Left kidney (tissue), 2 donors: ENCODE measurements around the gene NECAB2. TPM values are rescaled to one million over a fixed set of nuclear protein-coding genes. Genes with fewer than 3 reads are reported as not detected.

Experiments used
- DNase-seq: peaks from one replicate; pipeline ENCODE4 v3.0.0-alpha.2; 2013
- polyA plus RNA-seq: library from polyadenylated mRNA; unstranded; fragments of 120-200 nt; gene quantifications from one replicate; pipeline ENCODE4 v1.2.1, GENCODE V29; 2013; ENCODE audit not compliant: insufficient read length

The NECAB2 gene
- polyA plus RNA-seq, 1 donor = 2.6 TPM

- no peak for DNase-seq
Measured at GRCh38 chr16:83952587-83952939, 15.5 kb upstream of the NECAB2 start.

GRCh38 chr16:83952940-83953795 lies 14.9 kb upstream of the NECAB2 start, which contains the start of gene OSGIN1:
OSGIN1 (plus strand) TSS chr16:83953240; CDS start chr16:83957672, 4,432 bp downstream.
- DNase-seq = peak; percentile 64

GRCh38 chr16:83953796-83954576 lies 14.1 kb upstream of the NECAB2 start:
- no peak for DNase-seq

GRCh38 chr16:83954577-83955016 lies 13.4 kb upstream of the NECAB2 start:
- no peak for DNase-seq

- no peak for DNase-seq
Measured at GRCh38 chr16:83955218-83956130, 12.6 kb upstream of the NECAB2 start.

- DNase-seq = peak; percentile 68
Measured at GRCh38 chr16:83956336-83957289, 11.4 kb upstream of the NECAB2 start.

- DNase-seq = no peak
Measured at GRCh38 chr16:83957296-83957855, 10.7 kb upstream of the NECAB2 start.

GRCh38 chr16:83958137-83958845 lies 9.8 kb upstream of the NECAB2 start:
- DNase-seq = no peak

- no peak for DNase-seq
Measured at GRCh38 chr16:83958846-83959565, 9.0 kb upstream of the NECAB2 start.

GRCh38 chr16:83959656-83960434 lies 8.2 kb upstream of the NECAB2 start:
- DNase-seq = no peak

GRCh38 chr16:83960521-83961249 lies 7.4 kb upstream of the NECAB2 start:
- no peak for DNase-seq

- DNase-seq = no peak
Measured at GRCh38 chr16:83961591-83961990, 6.5 kb upstream of the NECAB2 start.

- DNase-seq = no peak
Measured at GRCh38 chr16:83963277-83964119, 4.5 kb upstream of the NECAB2 start.

- no peak for DNase-seq
Measured at GRCh38 chr16:83964684-83965443, 3.2 kb upstream of the NECAB2 start.

- DNase-seq = no peak
Measured at GRCh38 chr16:83965444-83966152, 2.4 kb upstream of the NECAB2 start.
